GM12891 (cell line): ENCODE results near the gene EEFSEC.

ENCODE experiments used
- POLR2A ChIP-seq: IDR thresholded peaks from 2 replicates; pipeline ENCODE4 v1.6.1; 2011; ENCODE audit warnings: low read depth, low read length, control low read depth
- POLR2AphosphoS5 ChIP-seq: IDR thresholded peaks from 2 replicates; pipeline ENCODE4 v1.6.1; 2011; ENCODE audit warnings: low read depth, low read length, control low read depth
- POU2F2 ChIP-seq: IDR thresholded peaks from 2 replicates; pipeline ENCODE4 v1.6.1; 2011; ENCODE audit warnings: low read depth, mild to moderate bottlenecking, control low read depth, low read length, moderate library complexity
- TAF1 ChIP-seq: IDR thresholded peaks from 2 replicates; pipeline ENCODE4 v1.6.1; 2011; ENCODE audit warnings: low read depth, low read length, control low read depth

DNA sequence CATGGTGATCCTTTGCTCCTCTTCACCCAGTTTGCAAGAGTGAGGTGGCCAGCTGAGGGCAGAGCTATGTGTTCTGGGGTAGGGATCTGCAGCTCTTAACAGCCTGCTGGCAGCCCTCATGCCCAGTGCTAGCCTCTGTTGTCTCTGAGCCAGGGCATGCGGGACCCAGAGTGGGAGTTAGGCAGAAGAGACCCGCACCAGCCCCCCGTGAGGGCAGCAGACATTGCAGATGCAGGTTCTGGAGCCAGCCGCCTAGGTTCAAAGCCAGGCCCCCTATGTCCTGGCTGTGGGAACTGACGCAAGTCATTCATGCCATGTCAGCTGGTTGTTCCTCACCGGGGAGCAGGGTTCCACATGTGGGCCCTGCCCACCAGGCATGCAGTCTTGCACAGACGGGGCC lies 238.7 kb downstream of the EEFSEC start:
- no peak for TF ChIP-seq POLR2A
- TF ChIP-seq POLR2AphosphoS5: no peak
- TF ChIP-seq POU2F2: no peak
- TF ChIP-seq TAF1: no peak
